GM08714 (cell line): ENCODE measurements around the gene RAB30.

Experiments
- H3K4me3 ChIP-seq: fragments of 200-500 bp; sonication (Bioruptor generic); 2 replicates; pipeline ENCODE4 v1.5.1; 2014; ENCODE audit warnings: mild to moderate bottlenecking, low read length, inconsistent platforms
- ZNF274 ChIP-seq: IDR thresholded peaks from 2 replicates; pipeline ENCODE4 v1.6.1; 2012; ENCODE audit warnings: mild to moderate bottlenecking, low read depth, low read length

The RAB30 gene

GRCh38 chr11:83060965-83061364 lies 10.7 kb downstream of the RAB30 start:
- TF ChIP-seq ZNF274: no peak
- no peak overlapping the region for H3K4me3 ChIP-seq

- no peak overlapping the region for H3K4me3 ChIP-seq
- TF ChIP-seq ZNF274: no peak
Observed at GRCh38 chr11:83057721-83058120, 14.0 kb downstream of the RAB30 start.

GRCh38 chr11:83056611-83057010 lies 15.1 kb downstream of the RAB30 start:
- H3K4me3 ChIP-seq: no peak overlapping the region
- no peak for TF ChIP-seq ZNF274

- no peak overlapping the region for H3K4me3 ChIP-seq
- no peak for TF ChIP-seq ZNF274
Observed at GRCh38 chr11:83056204-83056603, 15.5 kb downstream of the RAB30 start.

GRCh38 chr11:83054904-83055380 lies 16.8 kb downstream of the RAB30 start:
- no peak overlapping the region; the same call in 1 of the 2 replicates for H3K4me3 ChIP-seq
- no peak for TF ChIP-seq ZNF274

- no peak overlapping the region; the same call in 1 of the 2 replicates for H3K4me3 ChIP-seq
- TF ChIP-seq ZNF274: no peak
Observed at GRCh38 chr11:83054001-83054400, 17.7 kb downstream of the RAB30 start.

GRCh38 chr11:83051760-83052671 lies 19.7 kb downstream of the RAB30 start:
- H3K4me3 ChIP-seq: no peak overlapping the region
- no peak for TF ChIP-seq ZNF274

- no peak for TF ChIP-seq ZNF274
- H3K4me3 ChIP-seq: no peak overlapping the region
Observed at GRCh38 chr11:83047515-83048225, 24.0 kb downstream of the RAB30 start.

GRCh38 chr11:83046621-83047172 lies 25.0 kb downstream of the RAB30 start:
- no peak overlapping the region for H3K4me3 ChIP-seq
- TF ChIP-seq ZNF274: no peak

- TF ChIP-seq ZNF274: no peak
- H3K4me3 ChIP-seq: no peak overlapping the region
Observed at GRCh38 chr11:83044958-83045712, 26.6 kb downstream of the RAB30 start.

GRCh38 chr11:83042964-83043711 lies 28.6 kb downstream of the RAB30 start:
- no peak overlapping the region for H3K4me3 ChIP-seq
- TF ChIP-seq ZNF274: no peak

- TF ChIP-seq ZNF274: no peak
- H3K4me3 ChIP-seq: no peak overlapping the region
Observed at GRCh38 chr11:83041126-83041525, 30.6 kb downstream of the RAB30 start.

- H3K4me3 ChIP-seq: no peak overlapping the region
- no peak for TF ChIP-seq ZNF274
Observed at GRCh38 chr11:83039566-83039965, 32.1 kb downstream of the RAB30 start.

GRCh38 chr11:83037877-83038276 lies 33.8 kb downstream of the RAB30 start:
- TF ChIP-seq ZNF274: no peak
- no peak overlapping the region for H3K4me3 ChIP-seq
